WTC11 (cell line): Measurements from ENCODE around the gene VCL. TPM values are rescaled to one million over a fixed set of nuclear protein-coding genes. Genes with fewer than 3 reads are reported as not detected.
"Not testable (repeated sequence)": the region's sequence is repeated elsewhere in the genome, so short reads cannot be mapped to it uniquely, and the experiment has no call there.

Source experiments
- ATAC-seq: fragments of 200-7000 bp; cut with Tn5 transposase; 2 replicates; pipeline ENCODE4 v1.10.0; 2021; ENCODE audit warnings: mild to moderate bottlenecking, moderate library complexity
- CTCF ChIA-PET: fragments of 300-600 bp; sonication (Branson Sonifier 250); formaldehyde crosslinking; loops from one replicate; lab custom pipeline; 2021; ENCODE audit warnings: antibody characterized with exemption; lab: Charles Lee
- POLR2A ChIA-PET: fragments of 350-600 bp; sonication (Branson Sonifier 250); formaldehyde crosslinking; loops from one replicate; lab custom pipeline; 2021; ENCODE audit warnings: antibody characterized with exemption; lab: Charles Lee
- DNase-seq: peaks from one replicate; pipeline ENCODE4 v3.0.0; 2021; ENCODE audit warnings: low spot score
- H3K27ac Mint-ChIP-seq: 2 replicates; pipeline ENCODE4 v1.8.0; 2021; ENCODE audit warnings: mixed read lengths
- H3K27me3 Mint-ChIP-seq: 2 replicates; pipeline ENCODE4 v1.8.0; 2021; ENCODE audit warnings: low read depth, mild to moderate bottlenecking, moderate library complexity, mixed read lengths
- H3K36me3 Mint-ChIP-seq: 2 replicates; pipeline ENCODE4 v1.8.0; 2021; ENCODE audit warnings: mixed read lengths
- H3K4me1 Mint-ChIP-seq: 2 replicates; pipeline ENCODE4 v1.8.0; 2022; ENCODE audit warnings: mixed read lengths
- H3K4me3 Mint-ChIP-seq: 2 replicates; pipeline ENCODE4 v1.8.0; 2021; ENCODE audit warnings: mild to moderate bottlenecking, moderate library complexity, mixed read lengths
- H3K9me3 Mint-ChIP-seq: 2 replicates; pipeline ENCODE4 v1.8.0; 2021; ENCODE audit warnings: mixed read lengths
- MXD4 ChIP-seq: fragments of 250-450 bp; sonication (Bioruptor Pico); IDR thresholded peaks from 2 replicates; pipeline ENCODE4 v1.8.0; 2021; ENCODE audit warnings: mild to moderate bottlenecking, moderate library complexity, borderline replicate concordance
- NFATC4 ChIP-seq: fragments of 250-450 bp; sonication (Bioruptor Pico); IDR thresholded peaks from 2 replicates; pipeline ENCODE4 v1.9.0; 2021; ENCODE audit warnings: mild to moderate bottlenecking
- PRRX2 ChIP-seq: fragments of 250-450 bp; sonication (Bioruptor Pico); IDR thresholded peaks from 2 replicates; pipeline ENCODE4 v1.8.0; 2021; ENCODE audit warnings: mild to moderate bottlenecking
- RELA ChIP-seq: sonication (generic); formaldehyde crosslinking; IDR thresholded peaks from 2 replicates; pipeline ENCODE4 v1.8.1; 2022; ENCODE audit warnings: missing genetic modification reagents, mild to moderate bottlenecking, borderline replicate concordance
- SMAD3 ChIP-seq: sonication (generic); formaldehyde crosslinking; IDR thresholded peaks from 2 replicates; pipeline ENCODE4 v1.8.0; 2022; ENCODE audit warnings: missing genetic modification reagents, mild to moderate bottlenecking, borderline replicate concordance
- TEAD4 ChIP-seq: sonication (generic); formaldehyde crosslinking; IDR thresholded peaks from 2 replicates; pipeline ENCODE4 v1.8.0; 2022; ENCODE audit warnings: mild to moderate bottlenecking, missing genetic modification reagents
- ZNF671 ChIP-seq: fragments of 250-450 bp; sonication (Bioruptor Pico); IDR thresholded peaks from 2 replicates; pipeline ENCODE4 v1.8.0; 2021; ENCODE audit warnings: mild to moderate bottlenecking
- total RNA-seq: library from RNA; stranded (reverse); gene quantifications from 3 replicates; pipeline ENCODE4 v1.2.3, GENCODE V29; 2021
- TF ChIP-seq, protein P1 (sequence below): fragments of 250-450 bp; sonication (Bioruptor Pico); IDR thresholded peaks from 2 replicates; pipeline ENCODE4 v1.9.0; 2021; ENCODE audit warnings: mild to moderate bottlenecking, borderline replicate concordance
- TF ChIP-seq, protein P2 (sequence below): sonication (generic); formaldehyde crosslinking; IDR thresholded peaks from 2 replicates; pipeline ENCODE4 v1.8.1; 2022; ENCODE audit warnings: low read depth, missing genetic modification reagents, borderline replicate concordance
- TF ChIP-seq, protein P3 (sequence below): fragments of 250-450 bp; sonication (Bioruptor Pico); IDR thresholded peaks from 2 replicates; pipeline ENCODE4 v1.8.0; 2021; ENCODE audit warnings: mild to moderate bottlenecking
- TF ChIP-seq, protein P4 (sequence below): fragments of 250-450 bp; sonication (Bioruptor Pico); conservative IDR thresholded peaks from 2 replicates; pipeline ENCODE4 v1.9.0; 2021; ENCODE audit warnings: mild to moderate bottlenecking

VCL gene
- total RNA-seq, 1 experiment from 2014 or later: 225 TPM

DNA sequence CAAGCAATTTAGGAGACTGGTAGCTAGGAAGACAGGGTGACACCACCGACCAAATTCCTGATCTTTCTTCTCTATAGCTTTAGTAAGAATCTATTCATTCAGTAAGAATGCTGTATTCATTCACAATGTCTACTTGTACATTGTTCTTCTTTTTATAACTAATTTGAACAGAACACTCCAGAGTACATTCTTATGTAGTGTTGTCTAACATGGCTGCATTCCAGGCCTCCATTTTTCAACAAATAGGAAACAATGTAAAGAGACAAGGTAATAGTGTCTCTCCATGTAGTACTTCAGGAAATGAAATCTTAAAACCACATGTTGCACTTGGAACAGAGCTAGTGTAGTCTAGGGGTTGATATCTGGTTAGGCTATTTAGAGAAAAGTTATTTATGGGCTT, 1.8 kb downstream of the VCL start:
- ATAC-seq (no peak), DNase-seq (no peak)
- no peak for TF ChIP-seq SMAD3 (CRISPR knock-in tag)
- TF ChIP-seq, protein P1, sequence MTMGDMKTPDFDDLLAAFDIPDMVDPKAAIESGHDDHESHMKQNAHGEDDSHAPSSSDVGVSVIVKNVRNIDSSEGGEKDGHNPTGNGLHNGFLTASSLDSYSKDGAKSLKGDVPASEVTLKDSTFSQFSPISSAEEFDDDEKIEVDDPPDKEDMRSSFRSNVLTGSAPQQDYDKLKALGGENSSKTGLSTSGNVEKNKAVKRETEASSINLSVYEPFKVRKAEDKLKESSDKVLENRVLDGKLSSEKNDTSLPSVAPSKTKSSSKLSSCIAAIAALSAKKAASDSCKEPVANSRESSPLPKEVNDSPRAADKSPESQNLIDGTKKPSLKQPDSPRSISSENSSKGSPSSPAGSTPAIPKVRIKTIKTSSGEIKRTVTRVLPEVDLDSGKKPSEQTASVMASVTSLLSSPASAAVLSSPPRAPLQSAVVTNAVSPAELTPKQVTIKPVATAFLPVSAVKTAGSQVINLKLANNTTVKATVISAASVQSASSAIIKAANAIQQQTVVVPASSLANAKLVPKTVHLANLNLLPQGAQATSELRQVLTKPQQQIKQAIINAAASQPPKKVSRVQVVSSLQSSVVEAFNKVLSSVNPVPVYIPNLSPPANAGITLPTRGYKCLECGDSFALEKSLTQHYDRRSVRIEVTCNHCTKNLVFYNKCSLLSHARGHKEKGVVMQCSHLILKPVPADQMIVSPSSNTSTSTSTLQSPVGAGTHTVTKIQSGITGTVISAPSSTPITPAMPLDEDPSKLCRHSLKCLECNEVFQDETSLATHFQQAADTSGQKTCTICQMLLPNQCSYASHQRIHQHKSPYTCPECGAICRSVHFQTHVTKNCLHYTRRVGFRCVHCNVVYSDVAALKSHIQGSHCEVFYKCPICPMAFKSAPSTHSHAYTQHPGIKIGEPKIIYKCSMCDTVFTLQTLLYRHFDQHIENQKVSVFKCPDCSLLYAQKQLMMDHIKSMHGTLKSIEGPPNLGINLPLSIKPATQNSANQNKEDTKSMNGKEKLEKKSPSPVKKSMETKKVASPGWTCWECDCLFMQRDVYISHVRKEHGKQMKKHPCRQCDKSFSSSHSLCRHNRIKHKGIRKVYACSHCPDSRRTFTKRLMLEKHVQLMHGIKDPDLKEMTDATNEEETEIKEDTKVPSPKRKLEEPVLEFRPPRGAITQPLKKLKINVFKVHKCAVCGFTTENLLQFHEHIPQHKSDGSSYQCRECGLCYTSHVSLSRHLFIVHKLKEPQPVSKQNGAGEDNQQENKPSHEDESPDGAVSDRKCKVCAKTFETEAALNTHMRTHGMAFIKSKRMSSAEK (CRISPR knock-in tag): peak; percentile 76; the same call in 1 of the 2 replicates
- TF ChIP-seq, all 79 proteins: peak for 1
- Mint-ChIP-seq H3K36me3 (peaks cover 45% of the 10 kb centered on the region), H3K4me1 (peaks cover 46% of the 10 kb centered on the region), H3K9me3 (no peaks in the 10 kb centered on the region), H3K27me3 (peaks cover 2% of the 10 kb centered on the region; the same call in 1 of the 2 replicates), H3K27ac (peak overlapping the region; percentile 98), H3K4me3 (peak overlapping the region; percentile 98)
- ChIA-PET POLR2A (interaction anchor here (0.6 to 9.2 kb wide), 12 partner anchors 13 to 826 kb away, joined by 3 to 140 read pairs (median 4); partner anchors contain the start of genes ADK and AP3M1), CTCF (interaction anchor here (0.6 to 4.5 kb wide), 11 partner anchors 33 to 120 kb away, joined by 3 to 33 read pairs (median 7); no protein-coding TSS in a partner anchor)

DNA sequence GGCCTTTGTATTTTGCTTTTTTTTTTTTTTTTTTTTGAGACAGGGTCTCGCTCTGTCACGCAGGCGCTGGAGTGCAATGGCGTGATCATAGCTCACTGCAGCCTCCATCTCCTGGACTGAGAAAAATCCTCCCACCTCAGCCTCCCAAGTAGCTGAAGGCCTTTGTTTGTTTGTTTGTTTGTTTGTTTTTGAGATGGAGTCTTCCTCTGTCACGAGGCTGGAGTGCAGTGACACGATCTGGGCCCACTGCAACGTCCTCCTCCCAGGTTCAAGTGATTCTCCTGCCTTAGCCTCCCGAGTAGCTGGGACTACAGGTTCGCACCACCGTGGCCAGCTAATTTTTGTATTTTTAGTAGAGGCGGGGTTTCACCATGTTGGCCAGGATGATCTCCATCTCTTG, 2.3 kb downstream of the VCL start:
- POLR2A ChIA-PET: interaction anchor here (0.6 to 9.2 kb wide), 8 partner anchors 12 to 826 kb away, joined by 3 to 140 read pairs (median 4); partner anchors contain the start of genes ADK and AP3M1
- not testable (repeated sequence) for ATAC-seq, H3K27me3 Mint-ChIP-seq, DNase-seq, H3K9me3 Mint-ChIP-seq
- H3K36me3 Mint-ChIP-seq: peaks cover 47% of the 10 kb centered on the region
- peak overlapping the region; percentile 98 for H3K27ac Mint-ChIP-seq
- peak overlapping the region; percentile 98 for H3K4me3 Mint-ChIP-seq
- CTCF ChIA-PET: interaction anchor here (0.6 to 4.5 kb wide), 9 partner anchors 26 to 121 kb away, joined by 3 to 33 read pairs (median 7); no protein-coding TSS in a partner anchor
- H3K4me1 Mint-ChIP-seq: peaks cover 50% of the 10 kb centered on the region

DNA sequence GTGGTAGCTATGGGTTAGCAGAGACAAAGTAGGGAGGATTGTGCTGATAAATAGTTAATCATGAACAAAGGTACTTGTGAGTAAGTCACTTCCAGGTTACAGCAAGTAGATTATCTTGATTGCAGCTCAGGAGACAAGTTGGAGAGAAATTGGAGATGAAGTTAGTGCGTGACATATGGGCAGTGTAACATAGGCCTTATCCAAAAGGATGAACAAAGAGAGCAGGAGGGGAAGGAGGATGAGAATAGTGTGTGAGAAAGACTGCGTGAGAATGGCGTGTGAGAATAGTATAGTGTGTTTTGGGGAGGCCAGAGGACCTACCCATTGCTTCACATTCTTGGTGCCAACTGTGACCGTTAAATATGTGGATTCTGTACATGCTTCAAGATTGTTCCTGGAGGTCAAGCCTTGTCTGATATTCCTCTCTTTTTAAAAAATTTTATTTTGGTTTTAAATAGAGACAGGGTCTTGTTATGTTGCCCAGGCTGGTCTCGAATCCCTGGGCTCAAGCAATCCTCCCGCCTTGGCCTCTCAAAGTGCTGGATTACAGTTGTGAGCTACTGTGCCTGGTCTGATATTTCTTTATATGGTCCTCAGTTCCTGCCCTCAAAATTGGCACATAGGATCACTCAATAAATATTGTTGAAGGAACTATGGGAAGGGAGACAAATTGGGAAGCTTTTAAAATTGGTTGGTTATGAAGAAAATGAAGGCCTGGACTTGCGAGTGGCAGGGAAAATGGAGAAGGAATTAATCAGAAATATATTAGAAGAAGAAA, 3.2 kb downstream of the VCL start:
- ChIA-PET CTCF (interaction anchor here (0.9 to 4.5 kb wide), 4 partner anchors 25 to 121 kb away, joined by 3 to 33 read pairs (median 4); no protein-coding TSS in a partner anchor), POLR2A (interaction anchor here (1.0 to 9.2 kb wide), 7 partner anchors 11 to 150 kb away, joined by 3 to 140 read pairs (median 4); partner anchors contain the start of genes ADK and AP3M1)
- peaks cover 47% of the 10 kb centered on the region for H3K36me3 Mint-ChIP-seq
- no peak for TF ChIP-seq MXD4
- no peak for TF ChIP-seq TEAD4 (CRISPR knock-in tag)
- peak; percentile 77; the same call in 1 of the 2 replicates for TF ChIP-seq NFATC4
- TF ChIP-seq, protein P2, sequence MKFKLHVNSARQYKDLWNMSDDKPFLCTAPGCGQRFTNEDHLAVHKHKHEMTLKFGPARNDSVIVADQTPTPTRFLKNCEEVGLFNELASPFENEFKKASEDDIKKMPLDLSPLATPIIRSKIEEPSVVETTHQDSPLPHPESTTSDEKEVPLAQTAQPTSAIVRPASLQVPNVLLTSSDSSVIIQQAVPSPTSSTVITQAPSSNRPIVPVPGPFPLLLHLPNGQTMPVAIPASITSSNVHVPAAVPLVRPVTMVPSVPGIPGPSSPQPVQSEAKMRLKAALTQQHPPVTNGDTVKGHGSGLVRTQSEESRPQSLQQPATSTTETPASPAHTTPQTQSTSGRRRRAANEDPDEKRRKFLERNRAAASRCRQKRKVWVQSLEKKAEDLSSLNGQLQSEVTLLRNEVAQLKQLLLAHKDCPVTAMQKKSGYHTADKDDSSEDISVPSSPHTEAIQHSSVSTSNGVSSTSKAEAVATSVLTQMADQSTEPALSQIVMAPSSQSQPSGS (CRISPR knock-in tag): no peak
- TF ChIP-seq PRRX2 (CRISPR knock-in tag): peak; percentile 77; the same call in 1 of the 2 replicates
- TF ChIP-seq, protein P3, sequence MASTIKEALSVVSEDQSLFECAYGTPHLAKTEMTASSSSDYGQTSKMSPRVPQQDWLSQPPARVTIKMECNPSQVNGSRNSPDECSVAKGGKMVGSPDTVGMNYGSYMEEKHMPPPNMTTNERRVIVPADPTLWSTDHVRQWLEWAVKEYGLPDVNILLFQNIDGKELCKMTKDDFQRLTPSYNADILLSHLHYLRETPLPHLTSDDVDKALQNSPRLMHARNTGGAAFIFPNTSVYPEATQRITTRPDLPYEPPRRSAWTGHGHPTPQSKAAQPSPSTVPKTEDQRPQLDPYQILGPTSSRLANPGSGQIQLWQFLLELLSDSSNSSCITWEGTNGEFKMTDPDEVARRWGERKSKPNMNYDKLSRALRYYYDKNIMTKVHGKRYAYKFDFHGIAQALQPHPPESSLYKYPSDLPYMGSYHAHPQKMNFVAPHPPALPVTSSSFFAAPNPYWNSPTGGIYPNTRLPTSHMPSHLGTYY (CRISPR knock-in tag): peak; percentile 78
- peak; percentile 87; the same call in 1 of the 2 replicates for TF ChIP-seq ZNF671 (CRISPR knock-in tag)
- TF ChIP-seq, protein P1 (CRISPR knock-in tag): peak; percentile 66; the same call in 1 of the 2 replicates
- TF ChIP-seq RELA (CRISPR knock-in tag): no peak
- TF ChIP-seq, protein P4, sequence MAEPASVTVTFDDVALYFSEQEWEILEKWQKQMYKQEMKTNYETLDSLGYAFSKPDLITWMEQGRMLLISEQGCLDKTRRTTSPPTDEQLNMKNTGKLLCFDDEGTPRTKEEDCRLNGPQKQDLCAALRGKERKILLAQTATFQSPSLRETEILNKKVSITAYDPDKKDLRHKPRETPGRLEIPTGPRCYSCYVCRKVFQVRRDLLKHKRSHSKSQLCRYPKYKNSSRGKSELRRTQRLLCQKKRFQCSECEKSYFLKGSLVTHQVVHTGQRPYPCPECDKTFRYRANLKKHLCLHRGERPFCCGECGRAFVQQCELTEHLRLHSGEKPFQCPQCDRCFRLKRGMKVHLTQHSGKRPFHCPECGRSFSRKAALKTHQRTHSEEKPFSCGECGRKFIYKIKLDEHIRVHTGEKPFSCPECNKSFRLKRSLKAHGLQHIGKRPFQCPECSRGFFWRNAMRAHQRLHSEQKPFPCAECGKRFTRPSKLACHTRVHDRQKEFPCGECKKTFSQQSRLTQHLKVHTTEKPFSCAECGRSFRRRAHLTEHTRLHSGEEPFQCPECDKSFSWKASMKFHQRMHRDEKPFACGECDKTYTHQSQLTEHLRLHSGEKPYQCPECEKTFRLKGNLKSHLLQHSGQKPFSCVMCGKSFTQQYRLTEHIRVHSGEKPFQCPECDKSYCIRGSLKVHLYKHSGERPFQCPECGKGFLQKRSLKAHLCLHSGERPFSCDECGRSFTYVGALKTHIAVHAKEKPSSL: peak; percentile 89

More for the DNA sequence above, 3.2 kb downstream of the VCL start:
- ATAC-seq (no peak), DNase-seq (no peak)
- peaks cover 49% of the 10 kb centered on the region for H3K4me1 Mint-ChIP-seq
- H3K27me3 Mint-ChIP-seq: peaks cover 2% of the 10 kb centered on the region; the same call in 1 of the 2 replicates
- no peaks in the 10 kb centered on the region for H3K9me3 Mint-ChIP-seq
- peak overlapping the region; percentile 98 for H3K4me3 Mint-ChIP-seq
- peak overlapping the region; percentile 76 for H3K27ac Mint-ChIP-seq
